ENCODE results near the gene MSGN1.

MSGN1 gene

DNA sequence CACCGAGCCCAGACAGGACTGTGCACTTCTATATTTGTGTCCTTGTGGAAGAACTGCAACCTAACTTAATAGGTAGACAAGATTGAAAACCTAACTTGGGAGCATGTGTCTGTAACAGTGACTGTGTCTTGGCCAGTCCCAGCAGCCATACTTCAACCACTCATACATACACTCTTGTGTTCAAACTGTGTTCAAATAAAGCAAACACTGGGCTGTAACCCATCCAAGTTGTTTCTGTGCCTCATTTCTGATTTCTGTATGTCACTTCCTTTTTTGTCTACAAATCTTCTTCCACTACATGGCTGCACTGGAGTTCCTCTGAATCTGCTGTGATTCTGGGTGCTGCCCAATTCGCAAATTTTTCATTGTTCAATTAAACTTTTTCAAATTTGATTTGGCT lies 31.0 kb downstream of the MSGN1 start:
- Histone ChIP-seq H3K4me1 (ENCODE audit: low read length) (peaks cover 8% of the 10 kb centered on the region), H2AFZ (ENCODE audit: low read depth, low read length) (peak overlapping the region; percentile 23; the same call in 1 of the 2 replicates), H3K4me3 (ENCODE audit: low read length) (no peak overlapping the region), H4K20me1 (ENCODE audit: insufficient read depth, low read length) (no peaks in the 10 kb centered on the region), H3K36me3 (replicated peaks; ENCODE audit: low read depth, low read length) (no peaks in the 10 kb centered on the region), H3K9me3 (ENCODE audit: insufficient read depth, low read length) (no peaks in the 10 kb centered on the region), H3K9ac (ENCODE audit: low read length) (no peak overlapping the region), H3K4me2 (ENCODE audit: low read length) (no peak overlapping the region), H3K27ac (ENCODE audit: low read length) (no peak overlapping the region), H3K27me3 (ENCODE audit: low read depth, low read length) (no peaks in the 10 kb centered on the region), H3K79me2 (ENCODE audit: low read length) (no peaks in the 10 kb centered on the region)
- TF ChIP-seq, protein P1, sequence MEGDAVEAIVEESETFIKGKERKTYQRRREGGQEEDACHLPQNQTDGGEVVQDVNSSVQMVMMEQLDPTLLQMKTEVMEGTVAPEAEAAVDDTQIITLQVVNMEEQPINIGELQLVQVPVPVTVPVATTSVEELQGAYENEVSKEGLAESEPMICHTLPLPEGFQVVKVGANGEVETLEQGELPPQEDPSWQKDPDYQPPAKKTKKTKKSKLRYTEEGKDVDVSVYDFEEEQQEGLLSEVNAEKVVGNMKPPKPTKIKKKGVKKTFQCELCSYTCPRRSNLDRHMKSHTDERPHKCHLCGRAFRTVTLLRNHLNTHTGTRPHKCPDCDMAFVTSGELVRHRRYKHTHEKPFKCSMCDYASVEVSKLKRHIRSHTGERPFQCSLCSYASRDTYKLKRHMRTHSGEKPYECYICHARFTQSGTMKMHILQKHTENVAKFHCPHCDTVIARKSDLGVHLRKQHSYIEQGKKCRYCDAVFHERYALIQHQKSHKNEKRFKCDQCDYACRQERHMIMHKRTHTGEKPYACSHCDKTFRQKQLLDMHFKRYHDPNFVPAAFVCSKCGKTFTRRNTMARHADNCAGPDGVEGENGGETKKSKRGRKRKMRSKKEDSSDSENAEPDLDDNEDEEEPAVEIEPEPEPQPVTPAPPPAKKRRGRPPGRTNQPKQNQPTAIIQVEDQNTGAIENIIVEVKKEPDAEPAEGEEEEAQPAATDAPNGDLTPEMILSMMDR (IDR thresholded peaks at IDR 0.05; ENCODE audit: low read depth, low read length) = no peak
- TF ChIP-seq EZH2phosphoT487 (IDR thresholded peaks at IDR 0.05; ENCODE audit: low read depth) = no peak

GRCh38 chr2:17849275-17849674 lies 33.0 kb downstream of the MSGN1 start:
- no peak overlapping the region for H3K9ac ChIP-seq (ENCODE audit: low read length)
- H3K4me1 ChIP-seq (ENCODE audit: low read length) = peaks cover 8% of the 10 kb centered on the region
- no peaks in the 10 kb centered on the region for H3K9me3 ChIP-seq (ENCODE audit: insufficient read depth, low read length)
- H3K27ac ChIP-seq (ENCODE audit: low read length) = no peak overlapping the region
- no peak overlapping the region for H2AFZ ChIP-seq (ENCODE audit: low read depth, low read length)
- TF ChIP-seq, protein P1 (IDR thresholded peaks at IDR 0.05; ENCODE audit: low read depth, low read length) = no peak
- no peak for TF ChIP-seq EZH2phosphoT487 (IDR thresholded peaks at IDR 0.05; ENCODE audit: low read depth)
- no peaks in the 10 kb centered on the region for H3K36me3 ChIP-seq (replicated peaks; ENCODE audit: low read depth, low read length)
- no peak overlapping the region for H3K4me3 ChIP-seq (ENCODE audit: low read length)
- no peaks in the 10 kb centered on the region for H3K27me3 ChIP-seq (ENCODE audit: low read depth, low read length)
- no peaks in the 10 kb centered on the region for H3K79me2 ChIP-seq (ENCODE audit: low read length)
- H4K20me1 ChIP-seq (ENCODE audit: insufficient read depth, low read length) = no peaks in the 10 kb centered on the region
- no peak overlapping the region for H3K4me2 ChIP-seq (ENCODE audit: low read length)

DNA sequence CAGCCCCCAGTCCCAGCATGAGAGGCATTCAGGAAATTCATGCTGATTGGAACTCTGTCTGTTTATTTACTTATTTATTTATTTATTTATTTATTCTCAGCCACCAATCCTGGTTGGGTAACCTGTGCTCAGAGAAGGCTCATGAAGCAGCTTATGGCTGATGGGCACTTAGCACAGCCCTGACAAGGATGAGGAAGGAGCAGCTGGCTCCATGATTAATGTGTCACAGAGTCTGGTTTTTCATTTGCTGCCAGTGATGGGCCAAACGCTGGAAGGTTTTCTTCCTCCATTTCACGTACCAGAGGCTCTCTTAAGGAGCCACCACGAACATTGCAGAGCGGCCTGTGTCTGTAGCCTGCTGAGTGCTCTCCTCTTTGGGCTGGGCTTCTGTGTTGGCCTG lies 33.9 kb downstream of the MSGN1 start:
- H2AFZ ChIP-seq (ENCODE audit: low read depth, low read length) = no peak overlapping the region
- no peaks in the 10 kb centered on the region for H3K79me2 ChIP-seq (ENCODE audit: low read length)
- no peak overlapping the region for H3K4me3 ChIP-seq (ENCODE audit: low read length)
- no peak overlapping the region for H3K9ac ChIP-seq (ENCODE audit: low read length)
- no peak for TF ChIP-seq EZH2phosphoT487 (IDR thresholded peaks at IDR 0.05; ENCODE audit: low read depth)
- TF ChIP-seq, protein P1 (IDR thresholded peaks at IDR 0.05; ENCODE audit: low read depth, low read length) = no peak
- no peaks in the 10 kb centered on the region for H3K9me3 ChIP-seq (ENCODE audit: insufficient read depth, low read length)
- no peak overlapping the region for H3K27ac ChIP-seq (ENCODE audit: low read length)
- H3K27me3 ChIP-seq (ENCODE audit: low read depth, low read length) = peaks cover 2% of the 10 kb centered on the region; the same call in 1 of the 2 replicates
- H3K36me3 ChIP-seq (replicated peaks; ENCODE audit: low read depth, low read length) = no peaks in the 10 kb centered on the region
- H3K4me1 ChIP-seq (ENCODE audit: low read length) = peaks cover 8% of the 10 kb centered on the region
- no peak overlapping the region for H3K4me2 ChIP-seq (ENCODE audit: low read length)
- no peaks in the 10 kb centered on the region for H4K20me1 ChIP-seq (ENCODE audit: insufficient read depth, low read length)

DNA sequence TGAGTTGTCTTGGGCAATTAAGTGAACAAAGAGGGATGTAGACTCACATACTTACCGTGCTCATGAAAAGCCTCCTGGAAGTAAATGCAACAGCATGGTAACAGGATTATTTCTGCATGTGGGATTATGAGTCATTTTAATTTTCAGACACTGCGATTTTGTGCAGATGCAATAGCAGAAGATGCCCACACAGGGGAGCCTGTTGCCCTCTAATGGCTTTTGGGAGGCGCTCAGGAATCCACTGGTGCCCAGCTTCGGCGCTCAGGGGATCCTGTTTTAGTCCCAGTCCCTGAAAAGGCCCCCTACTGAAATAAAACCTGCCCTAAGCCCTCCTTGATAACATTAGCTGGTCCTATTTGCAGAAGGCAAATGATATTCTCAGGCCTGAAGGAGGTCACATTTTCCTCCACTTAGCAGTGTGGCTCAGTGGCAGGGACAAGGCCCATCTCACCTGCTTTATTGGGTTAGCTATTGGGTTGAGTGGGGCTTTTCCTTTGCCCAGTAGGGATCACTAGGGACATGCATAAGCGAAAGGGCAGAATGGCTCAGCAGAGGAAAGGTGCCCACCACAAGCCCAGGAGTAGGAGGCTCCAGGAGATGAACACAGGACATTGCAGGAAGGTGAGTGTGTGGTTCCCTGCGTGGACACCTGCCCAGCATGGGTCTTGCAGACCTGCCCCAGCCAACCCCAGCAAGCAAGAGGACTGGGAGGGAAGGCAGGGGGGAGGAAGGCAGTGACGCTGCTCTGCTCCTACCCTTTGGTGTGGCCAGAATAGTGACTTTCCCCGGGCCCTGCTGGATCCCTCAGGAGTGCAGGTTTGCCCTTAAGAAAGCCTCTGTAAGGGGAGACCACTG lies 35.7 kb downstream of the MSGN1 start:
- H3K4me2 ChIP-seq (ENCODE audit: low read length) = peak overlapping the region; percentile 57
- no peaks in the 10 kb centered on the region for H3K36me3 ChIP-seq (replicated peaks; ENCODE audit: low read depth, low read length)
- peaks cover 8% of the 10 kb centered on the region for H3K4me1 ChIP-seq (ENCODE audit: low read length)
- no peaks in the 10 kb centered on the region for H4K20me1 ChIP-seq (ENCODE audit: insufficient read depth, low read length)
- no peaks in the 10 kb centered on the region for H3K9me3 ChIP-seq (ENCODE audit: insufficient read depth, low read length)
- no peak overlapping the region for H3K9ac ChIP-seq (ENCODE audit: low read length)
- TF ChIP-seq EZH2phosphoT487 (IDR thresholded peaks at IDR 0.05; ENCODE audit: low read depth) = no peak
- TF ChIP-seq, protein P1 (IDR thresholded peaks at IDR 0.05; ENCODE audit: low read depth, low read length) = peak; percentile 91
- no peak overlapping the region for H3K4me3 ChIP-seq (ENCODE audit: low read length)
- H3K27me3 ChIP-seq (ENCODE audit: low read depth, low read length) = peaks cover 13% of the 10 kb centered on the region
- H3K79me2 ChIP-seq (ENCODE audit: low read length) = no peaks in the 10 kb centered on the region
- peak overlapping the region; percentile 79; the same call in 1 of the 2 replicates for H2AFZ ChIP-seq (ENCODE audit: low read depth, low read length)
- H3K27ac ChIP-seq (ENCODE audit: low read length) = no peak overlapping the region
